ENCODE measurements around the gene TBC1D20.

DNA sequence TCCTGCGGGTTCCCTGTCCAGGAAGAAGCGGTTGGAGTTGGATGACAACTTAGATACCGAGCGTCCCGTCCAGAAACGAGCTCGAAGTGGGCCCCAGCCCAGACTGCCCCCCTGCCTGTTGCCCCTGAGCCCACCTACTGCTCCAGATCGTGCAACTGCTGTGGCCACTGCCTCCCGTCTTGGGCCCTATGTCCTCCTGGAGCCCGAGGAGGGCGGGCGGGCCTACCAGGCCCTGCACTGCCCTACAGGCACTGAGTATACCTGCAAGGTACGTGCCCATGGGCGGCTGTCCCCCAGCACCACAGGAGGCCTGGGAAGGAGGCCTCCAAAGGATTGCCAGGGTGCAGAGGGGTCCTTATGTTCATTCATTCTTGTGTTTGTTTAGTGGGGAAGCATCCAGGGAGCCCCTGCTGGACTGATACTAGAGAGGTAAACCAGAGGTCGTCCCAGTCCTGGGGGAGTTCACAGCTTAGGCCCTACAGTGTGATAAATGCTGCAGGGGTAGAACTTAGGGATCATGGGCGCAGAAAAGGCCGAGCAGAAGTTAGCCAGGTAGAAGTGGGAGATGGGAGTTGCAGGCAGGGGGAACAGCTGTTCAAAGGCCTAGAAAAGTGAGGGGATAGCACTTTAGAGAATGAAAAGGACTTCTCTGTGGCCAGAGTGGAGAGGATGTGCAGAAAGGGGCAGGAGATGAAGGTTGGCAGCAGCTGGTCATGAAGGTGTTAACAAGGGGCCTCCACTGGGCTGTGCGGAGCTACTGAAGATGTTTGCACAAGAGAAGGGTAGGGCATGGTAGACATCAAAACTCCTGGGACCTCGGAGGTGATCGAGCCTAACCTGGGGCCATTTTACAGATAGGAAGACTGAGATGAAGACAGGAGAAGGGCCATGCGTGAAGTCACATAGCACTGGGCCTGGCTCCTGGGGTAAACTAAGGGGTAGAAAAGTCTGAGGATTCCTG, 74.0 kb downstream of the TBC1D20 start:
- TF ChIP-seq, protein P1, sequence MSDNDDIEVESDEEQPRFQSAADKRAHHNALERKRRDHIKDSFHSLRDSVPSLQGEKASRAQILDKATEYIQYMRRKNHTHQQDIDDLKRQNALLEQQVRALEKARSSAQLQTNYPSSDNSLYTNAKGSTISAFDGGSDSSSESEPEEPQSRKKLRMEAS (IDR thresholded peaks at IDR 0.05; ENCODE audit: low read depth, low read length): no peak
- TF ChIP-seq, protein P2, sequence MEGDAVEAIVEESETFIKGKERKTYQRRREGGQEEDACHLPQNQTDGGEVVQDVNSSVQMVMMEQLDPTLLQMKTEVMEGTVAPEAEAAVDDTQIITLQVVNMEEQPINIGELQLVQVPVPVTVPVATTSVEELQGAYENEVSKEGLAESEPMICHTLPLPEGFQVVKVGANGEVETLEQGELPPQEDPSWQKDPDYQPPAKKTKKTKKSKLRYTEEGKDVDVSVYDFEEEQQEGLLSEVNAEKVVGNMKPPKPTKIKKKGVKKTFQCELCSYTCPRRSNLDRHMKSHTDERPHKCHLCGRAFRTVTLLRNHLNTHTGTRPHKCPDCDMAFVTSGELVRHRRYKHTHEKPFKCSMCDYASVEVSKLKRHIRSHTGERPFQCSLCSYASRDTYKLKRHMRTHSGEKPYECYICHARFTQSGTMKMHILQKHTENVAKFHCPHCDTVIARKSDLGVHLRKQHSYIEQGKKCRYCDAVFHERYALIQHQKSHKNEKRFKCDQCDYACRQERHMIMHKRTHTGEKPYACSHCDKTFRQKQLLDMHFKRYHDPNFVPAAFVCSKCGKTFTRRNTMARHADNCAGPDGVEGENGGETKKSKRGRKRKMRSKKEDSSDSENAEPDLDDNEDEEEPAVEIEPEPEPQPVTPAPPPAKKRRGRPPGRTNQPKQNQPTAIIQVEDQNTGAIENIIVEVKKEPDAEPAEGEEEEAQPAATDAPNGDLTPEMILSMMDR (IDR thresholded peaks at IDR 0.05; ENCODE audit: low read depth, low read length): no peak
